Endometrial microvascular endothelial cells (primary cell): ENCODE measurements around the gene TRIM65. TPM values are rescaled to one million over a fixed set of nuclear protein-coding genes. Genes with fewer than 3 reads are reported as not detected.
"Not testable (repeated sequence)": the region's sequence is repeated elsewhere in the genome, so short reads cannot be mapped to it uniquely, and the experiment has no call there.

Source experiments
- in situ Hi-C: cut with HindIII; loops from 2 replicates; pipeline ENCODE4 v1.10.0; 2017; ENCODE audit warnings: low sequenced_read_pairs, low pct_unique_long_range_greater_than_20kb; ENCODE audit errors: inconsistent ontology term
- total RNA-seq: library from RNA; depleted of rRNA; stranded (reverse); fragments of >200 nt; gene quantifications from one replicate; pipeline ENCODE4 v1.2.3, GENCODE V29; 2015; ENCODE audit errors: inconsistent ontology term

TRIM65 gene
- total RNA-seq, 1 donor from 2014 or later = 26.3 TPM

- in situ Hi-C loops = no loop called here
These were observed 2.6 kb upstream of the TRIM65 start for GRCh38 chr17:75899353-75899752.

- in situ Hi-C loops = no loop called here
These were observed 2.0 kb upstream of the TRIM65 start for GRCh38 chr17:75898791-75899190.

- in situ Hi-C loops = no loop called here
These were observed 1.3 kb upstream of the TRIM65 start for GRCh38 chr17:75898065-75898464.

GRCh38 chr17:75897160-75898019, 639 bp upstream of the TRIM65 start:
- in situ Hi-C loops = no loop called here

- in situ Hi-C loops = no loop called here
These were observed 1.2 kb downstream of the TRIM65 start for GRCh38 chr17:75895370-75896155.

- in situ Hi-C loops = no loop called here
These were observed 2.6 kb downstream of the TRIM65 start for GRCh38 chr17:75894049-75894733.

- in situ Hi-C loops = no loop called here
These were observed 3.3 kb downstream of the TRIM65 start for GRCh38 chr17:75893305-75894048.

GRCh38 chr17:75892556-75893224, 4.1 kb downstream of the TRIM65 start:
- in situ Hi-C loops = no loop called here

GRCh38 chr17:75891605-75892555, 4.9 kb downstream of the TRIM65 start:
- in situ Hi-C loops = no loop called here

- in situ Hi-C loops = no loop called here
These were observed 5.6 kb downstream of the TRIM65 start for GRCh38 chr17:75891022-75891604.

- in situ Hi-C loops = no loop called here
These were observed 7.3 kb downstream of the TRIM65 start for GRCh38 chr17:75889454-75889853.

- in situ Hi-C loops = no loop called here
These were observed 8.3 kb downstream of the TRIM65 start for GRCh38 chr17:75888484-75888883.

- in situ Hi-C loops = not testable (repeated sequence)
These were observed 10.9 kb downstream of the TRIM65 start for GRCh38 chr17:75885860-75886259.

- in situ Hi-C loops = no loop called here
These were observed 11.3 kb downstream of the TRIM65 start for GRCh38 chr17:75885431-75885830.

- in situ Hi-C loops = no loop called here
These were observed 14.9 kb downstream of the TRIM65 start for GRCh38 chr17:75881678-75882454.

GRCh38 chr17:75880266-75880665, 16.5 kb downstream of the TRIM65 start:
- in situ Hi-C loops = no loop called here
